Neural progenitor cell (in vitro differentiated cells): ENCODE data around the gene CCDC134. TPM values are rescaled to one million over a fixed set of nuclear protein-coding genes. Genes with fewer than 3 reads are reported as not detected.

ENCODE experiments used
- DNase-seq: peaks from one replicate; pipeline ENCODE4 v3.0.0-alpha.2; 2016; ENCODE audit warnings: low spot score
- H2AFZ ChIP-seq: fragments of 200-600 bp; sonication (generic); replicated peaks from 2 replicates; pipeline ENCODE4 v1.6.1; 2016; ENCODE audit warnings: antibody characterized with exemption
- H3F3A ChIP-seq: fragments of 200-600 bp; sonication (generic); 2 replicates; pipeline ENCODE4 v1.6.1; 2016; ENCODE audit warnings: antibody characterized with exemption, low read depth
- H3K27ac ChIP-seq: fragments of 200-600 bp; sonication (generic); 2 replicates; pipeline ENCODE4 v1.5.1; 2016; ENCODE audit warnings: mild to moderate bottlenecking
- H3K27me3 ChIP-seq: fragments of 200-600 bp; sonication (generic); 2 replicates; pipeline ENCODE4 v1.6.1; 2016; ENCODE audit warnings: mild to moderate bottlenecking, moderate library complexity
- H3K36me3 ChIP-seq: fragments of 200-600 bp; sonication (generic); 2 replicates; pipeline ENCODE4 v1.5.1; 2016
- H3K4me1 ChIP-seq: fragments of 200-600 bp; sonication (generic); 2 replicates; pipeline ENCODE4 v1.6.1; 2016; ENCODE audit warnings: mixed run types
- H3K4me2 ChIP-seq: fragments of 200-600 bp; sonication (generic); 2 replicates; pipeline ENCODE4 v1.6.1; 2016
- H3K4me3 ChIP-seq: fragments of 200-600 bp; sonication (generic); 2 replicates; pipeline ENCODE4 v1.5.1; 2016
- H3K79me2 ChIP-seq: fragments of 200-600 bp; sonication (generic); 2 replicates; pipeline ENCODE4 v1.6.1; 2016; ENCODE audit warnings: low read depth
- H3K9ac ChIP-seq: fragments of 200-600 bp; sonication (generic); 2 replicates; pipeline ENCODE4 v1.6.1; 2016
- H3K9me3 ChIP-seq: fragments of 200-600 bp; sonication (generic); 2 replicates; pipeline ENCODE4 v1.5.1; 2016; ENCODE audit warnings: low read depth
- H4K20me1 ChIP-seq: fragments of 200-600 bp; sonication (generic); 2 replicates; pipeline ENCODE4 v1.6.1; 2016; ENCODE audit warnings: low read depth
- H3K27ac Mint-ChIP-seq: 3 replicates; pipeline ENCODE4 v1.8.0; 2021; ENCODE audit warnings: mixed read lengths
- H3K27me3 Mint-ChIP-seq: 2 replicates; pipeline ENCODE4 v1.8.0; 2022; ENCODE audit warnings: low read depth, mild to moderate bottlenecking, inconsistent platforms, moderate library complexity, mixed read lengths; ENCODE audit not compliant: insufficient read depth
- H3K36me3 Mint-ChIP-seq: 3 replicates; pipeline ENCODE4 v1.8.0; 2021; ENCODE audit warnings: mixed read lengths
- H3K4me1 Mint-ChIP-seq: 3 replicates; pipeline ENCODE4 v1.8.0; 2021; ENCODE audit warnings: mixed read lengths
- H3K4me3 Mint-ChIP-seq: 3 replicates; pipeline ENCODE4 v1.8.0; 2021; ENCODE audit warnings: mild to moderate bottlenecking, moderate library complexity, mixed read lengths
- H3K9me3 Mint-ChIP-seq: 3 replicates; pipeline ENCODE4 v1.8.0; 2020; ENCODE audit warnings: mixed read lengths
- CTCF ChIP-seq: fragments of 200-600 bp; sonication (generic); IDR thresholded peaks from 2 replicates; pipeline ENCODE4 v1.5.1; 2017; ENCODE audit warnings: antibody characterized with exemption, mild to moderate bottlenecking
- EZH2 ChIP-seq: fragments of 200-600 bp; sonication (generic); IDR thresholded peaks from 2 replicates; pipeline ENCODE4 v1.6.1; 2017; ENCODE audit warnings: antibody characterized with exemption, mild to moderate bottlenecking, moderate library complexity
- EZH2phosphoT487 ChIP-seq: fragments of 200-600 bp; sonication (generic); IDR thresholded peaks from 2 replicates; pipeline ENCODE4 v1.6.1; 2017; ENCODE audit warnings: antibody characterized with exemption
- total RNA-seq: library from RNA; depleted of rRNA; stranded (reverse); fragments of >200 nt; gene quantifications from 2 replicates; pipeline ENCODE4 v1.2.3, GENCODE V29; 2015; ENCODE audit warnings: low replicate concordance

CCDC134 gene
- total RNA-seq, 1 donor from 2014 or later = 8.8 TPM

GRCh38 chr22:41805639-41806038 lies 5.2 kb downstream of the CCDC134 start:
- Mint-ChIP-seq H3K9me3 (no peaks in the 10 kb centered on the region), H3K4me3 (no peak overlapping the region), H3K27me3 (no peaks in the 10 kb centered on the region), H3K27ac (no peak overlapping the region), H3K4me1 (peaks cover 26% of the 10 kb centered on the region), H3K36me3 (peaks cover 20% of the 10 kb centered on the region)
- Histone ChIP-seq H4K20me1 (peaks cover 8% of the 10 kb centered on the region), H2AFZ (no peak overlapping the region), H3K9me3 (no peaks in the 10 kb centered on the region), H3K79me2 (peaks cover 60% of the 10 kb centered on the region), H3K27ac (no peak overlapping the region), H3K4me1 (peaks cover 10% of the 10 kb centered on the region), H3K27me3 (no peaks in the 10 kb centered on the region), H3K36me3 (no peaks in the 10 kb centered on the region), H3K9ac (no peak overlapping the region), H3K4me3 (no peak overlapping the region), H3K4me2 (no peak overlapping the region), H3F3A (peaks cover 4% of the 10 kb centered on the region)
- no peak for DNase-seq
- TF ChIP-seq EZH2phosphoT487 (no peak), CTCF (no peak), EZH2 (no peak)

- peaks cover 4% of the 10 kb centered on the region for H4K20me1 ChIP-seq
- Mint-ChIP-seq H3K4me1 (peaks cover 12% of the 10 kb centered on the region), H3K9me3 (no peaks in the 10 kb centered on the region), H3K27me3 (no peaks in the 10 kb centered on the region), H3K36me3 (peaks cover 22% of the 10 kb centered on the region), H3K4me3 (no peak overlapping the region), H3K27ac (no peak overlapping the region)
- H3K9ac ChIP-seq = no peak overlapping the region
- H3K27me3 ChIP-seq = no peaks in the 10 kb centered on the region
- TF ChIP-seq CTCF (no peak), EZH2 (no peak), EZH2phosphoT487 (no peak)
- no peak for DNase-seq
- no peak overlapping the region for H2AFZ ChIP-seq
- H3K9me3 ChIP-seq = no peaks in the 10 kb centered on the region
- no peaks in the 10 kb centered on the region for H3F3A ChIP-seq
- H3K27ac ChIP-seq = no peak overlapping the region
- no peaks in the 10 kb centered on the region for H3K36me3 ChIP-seq
- H3K79me2 ChIP-seq = peaks cover 35% of the 10 kb centered on the region
- no peak overlapping the region for H3K4me2 ChIP-seq
- H3K4me1 ChIP-seq = no peaks in the 10 kb centered on the region
- no peak overlapping the region for H3K4me3 ChIP-seq
Observed at GRCh38 chr22:41808400-41808799, 7.9 kb downstream of the CCDC134 start.

DNA sequence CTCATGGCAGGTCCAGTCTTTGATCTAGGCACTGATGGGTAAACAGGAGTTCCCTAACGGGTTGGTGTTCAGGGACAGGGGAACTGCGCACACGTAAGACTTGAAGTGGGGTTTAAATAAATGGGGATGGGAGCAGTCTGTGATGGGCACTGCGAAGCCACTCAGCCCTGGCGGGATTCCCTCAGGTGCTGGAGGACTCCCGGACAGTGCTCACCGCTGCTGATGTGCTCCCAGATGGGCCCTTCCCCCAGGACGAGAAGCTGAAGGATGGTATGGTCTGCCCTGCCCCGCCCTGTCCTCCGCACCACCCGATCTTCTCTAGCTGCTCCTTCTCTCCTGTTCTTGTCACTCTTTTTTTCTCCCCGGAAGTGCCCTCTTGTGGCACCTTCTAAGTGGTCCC lies 9.5 kb downstream of the CCDC134 start:
- no peak for DNase-seq
- Histone ChIP-seq H3K79me2 (peaks cover 19% of the 10 kb centered on the region), H3K27me3 (no peaks in the 10 kb centered on the region), H4K20me1 (no peaks in the 10 kb centered on the region), H3K9me3 (no peaks in the 10 kb centered on the region), H3K4me3 (no peak overlapping the region), H3K4me1 (no peaks in the 10 kb centered on the region), H3K9ac (no peak overlapping the region), H3K36me3 (no peaks in the 10 kb centered on the region), H2AFZ (no peak overlapping the region), H3K27ac (no peak overlapping the region), H3F3A (no peaks in the 10 kb centered on the region), H3K4me2 (no peak overlapping the region)
- Mint-ChIP-seq H3K4me3 (no peak overlapping the region), H3K27ac (peak overlapping the region; percentile 69), H3K27me3 (no peaks in the 10 kb centered on the region), H3K9me3 (no peaks in the 10 kb centered on the region), H3K36me3 (peaks cover 24% of the 10 kb centered on the region), H3K4me1 (peaks cover 1% of the 10 kb centered on the region)
- TF ChIP-seq EZH2phosphoT487 (no peak), EZH2 (no peak)

DNA sequence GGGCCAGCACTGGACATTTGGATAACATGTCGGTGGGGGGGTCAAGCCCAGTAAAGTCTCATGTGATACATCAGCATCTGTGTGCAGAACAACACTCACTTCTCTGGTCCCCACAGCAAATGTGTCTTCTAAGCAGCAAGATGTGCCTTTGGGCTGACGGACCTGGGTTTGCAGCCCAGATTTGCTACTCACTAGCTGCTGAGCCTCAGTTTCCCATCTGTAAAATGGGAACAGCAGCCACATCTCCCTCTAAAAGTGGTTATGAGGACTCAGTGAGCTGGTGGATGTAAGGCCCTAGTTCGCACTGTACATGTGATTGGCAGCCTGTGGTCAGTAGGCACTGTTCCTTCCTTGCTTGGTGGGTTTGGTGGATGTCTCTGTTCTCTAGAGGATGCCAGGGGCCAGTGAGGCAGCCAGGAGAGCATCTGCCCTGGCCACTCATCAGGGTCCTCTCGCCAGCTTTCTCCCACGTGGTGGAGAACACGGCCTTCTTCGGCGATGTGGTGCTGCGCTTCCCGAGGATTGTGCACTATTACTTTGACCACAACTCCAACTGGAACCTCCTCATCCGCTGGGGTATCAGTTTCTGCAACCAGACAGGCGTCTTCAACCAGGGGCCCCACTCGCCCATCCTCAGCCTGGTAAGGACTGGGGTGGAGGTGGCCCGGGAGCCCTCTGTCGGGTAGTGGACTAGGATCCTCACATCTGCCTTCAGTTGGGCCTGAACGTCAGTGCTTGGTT lies 12.5 kb downstream of the CCDC134 start:
- no peak overlapping the region for H3K4me3 ChIP-seq

More for the DNA sequence above, 12.5 kb downstream of the CCDC134 start:
- Histone ChIP-seq H3K9me3 (no peaks in the 10 kb centered on the region), H3K4me2 (no peak overlapping the region), H3K27me3 (no peaks in the 10 kb centered on the region), H3K27ac (no peak overlapping the region), H4K20me1 (no peaks in the 10 kb centered on the region), H3K9ac (no peak overlapping the region), H3K4me1 (no peaks in the 10 kb centered on the region), H3K36me3 (no peaks in the 10 kb centered on the region), H3K79me2 (no peaks in the 10 kb centered on the region), H3F3A (no peaks in the 10 kb centered on the region), H2AFZ (no peak overlapping the region)
- no peaks in the 10 kb centered on the region for H3K27me3 Mint-ChIP-seq
- no peaks in the 10 kb centered on the region for H3K4me1 Mint-ChIP-seq
- no peak overlapping the region for H3K27ac Mint-ChIP-seq
- H3K36me3 Mint-ChIP-seq = peaks cover 26% of the 10 kb centered on the region
- TF ChIP-seq EZH2phosphoT487 (no peak), CTCF (no peak), EZH2 (no peak)
- no peak for DNase-seq
- H3K4me3 Mint-ChIP-seq = no peak overlapping the region
- H3K9me3 Mint-ChIP-seq = no peaks in the 10 kb centered on the region
